ENCODE data around the gene CECR2.
"Not testable (repeated sequence)": the region's sequence is repeated elsewhere in the genome, so short reads cannot be mapped to it uniquely, and the experiment has no call there.

The CECR2 gene

DNA sequence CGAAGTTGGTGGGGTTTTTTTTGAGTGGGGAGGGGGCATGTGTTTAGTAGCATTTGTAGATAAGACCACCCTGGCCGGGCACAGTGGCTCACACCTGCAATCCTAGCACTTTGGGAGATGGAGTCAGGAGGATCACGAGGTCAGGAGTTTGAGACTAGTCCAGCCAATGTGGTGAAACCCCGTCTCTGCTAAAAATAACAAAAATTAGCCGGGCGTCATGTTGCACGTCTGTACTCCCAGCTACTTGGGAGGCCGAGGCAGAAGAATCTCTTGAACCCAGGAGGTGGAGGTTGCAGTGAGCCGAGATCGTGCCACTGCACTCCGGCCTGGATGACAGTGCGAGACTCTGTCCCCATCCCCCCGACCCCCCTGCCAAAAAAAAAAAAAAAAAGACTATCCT lies 34.6 kb downstream of the CECR2 start:
- Histone ChIP-seq H3K4me3 (no peak overlapping the region), H3K4me2 (no peak overlapping the region), H3K9me3 (replicated peaks in 1 of 11) (no peaks in the 10 kb centered on the region), H3K27ac (no peak overlapping the region), H3K4me1 (no peaks in the 10 kb centered on the region; a peak in 1 of 20 replicates), H4K20me1 (no peaks in the 10 kb centered on the region), H3K36me3 (no peaks in the 10 kb centered on the region), H3K9ac (no peak overlapping the region), H3K27me3 (no peaks in the 10 kb centered on the region)
- TF ChIP-seq Cebpa-rat (IDR thresholded peaks at IDR 0.05), result no peak

DNA sequence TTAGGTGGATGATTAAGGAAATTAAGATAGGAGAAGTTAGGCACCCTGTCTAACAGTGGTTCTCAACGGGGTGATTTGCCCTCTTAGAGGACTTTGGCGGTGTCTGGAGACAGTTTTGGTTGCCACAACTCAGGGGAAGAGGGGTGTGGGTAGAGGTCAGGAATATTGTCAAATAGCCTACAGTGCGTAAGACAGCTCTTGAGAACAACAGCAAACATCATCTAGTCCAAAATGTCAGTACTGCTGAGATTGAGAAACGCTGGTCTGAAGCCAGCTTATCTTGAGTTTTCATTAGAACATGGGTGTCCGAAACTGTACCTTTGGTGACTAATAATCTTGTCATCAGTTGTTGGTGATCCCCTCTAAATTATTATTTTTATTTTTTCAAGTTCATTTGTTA lies 38.4 kb downstream of the CECR2 start:
- H4K20me1 ChIP-seq, result no peaks in the 10 kb centered on the region
- no peak overlapping the region for H3K27ac ChIP-seq
- TF ChIP-seq Cebpa-rat (IDR thresholded peaks at IDR 0.05), result no peak

DNA sequence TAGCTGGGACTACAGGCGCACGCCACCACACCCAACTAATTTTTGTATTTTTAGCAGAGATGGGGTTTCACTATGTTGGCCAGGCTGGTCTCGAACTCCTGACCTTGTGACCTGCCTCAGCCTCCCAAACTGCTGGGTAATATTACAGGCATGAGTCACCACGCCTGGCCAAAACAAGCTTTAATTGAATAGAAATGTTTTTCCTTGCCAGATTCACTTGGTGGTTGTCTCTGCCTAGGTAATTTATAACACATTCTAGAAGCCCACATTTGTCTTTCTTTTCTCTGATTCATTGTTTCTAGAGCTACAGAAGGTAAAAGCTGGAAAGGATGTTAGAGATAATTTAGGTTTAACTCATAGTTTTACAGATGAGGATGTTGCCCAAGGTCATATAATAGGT lies 41.3 kb downstream of the CECR2 start:
- Histone ChIP-seq H4K20me1 (no peaks in the 10 kb centered on the region), H3K9ac (no peak overlapping the region), H3K36me3 (no peaks in the 10 kb centered on the region), H3K4me3 (no peak overlapping the region), H3K9me3 (replicated peaks in 1 of 11) (no peaks in the 10 kb centered on the region), H3K27ac (no peak overlapping the region), H3K4me2 (no peak overlapping the region), H3K4me1 (no peaks in the 10 kb centered on the region; a peak in 1 of 20 replicates), H3K27me3 (no peaks in the 10 kb centered on the region)
- TF ChIP-seq Cebpa-rat (IDR thresholded peaks at IDR 0.05), result no peak

More for the DNA sequence above, 38.4 kb downstream of the CECR2 start:
- no peaks in the 10 kb centered on the region for H3K9me3 ChIP-seq (replicated peaks in 1 of 11)
- no peak overlapping the region for H3K4me2 ChIP-seq
- H3K4me3 ChIP-seq, result no peak overlapping the region
- H3K9ac ChIP-seq, result no peak overlapping the region
- H3K4me1 ChIP-seq, result no peaks in the 10 kb centered on the region; a peak in 1 of 20 replicates
- no peaks in the 10 kb centered on the region for H3K27me3 ChIP-seq
- H3K36me3 ChIP-seq, result no peaks in the 10 kb centered on the region

DNA sequence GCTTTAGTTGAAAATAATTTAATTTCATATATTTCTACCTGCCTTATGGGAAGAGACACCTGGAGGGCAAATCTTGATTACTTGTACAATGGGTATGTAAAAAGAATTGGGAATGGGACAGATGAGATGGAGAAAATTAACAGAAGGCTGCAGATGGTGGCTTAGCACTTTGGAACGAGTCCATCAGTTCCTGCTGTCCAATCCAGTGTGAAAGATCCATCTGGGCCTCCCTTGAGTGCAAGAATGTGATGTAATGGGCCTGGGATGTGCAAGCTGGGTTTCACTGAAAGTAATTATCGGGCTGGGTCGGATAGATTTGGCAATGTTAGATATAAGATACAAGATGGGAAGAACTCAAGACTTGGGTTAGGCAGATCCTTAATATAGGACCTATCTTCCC lies 42.0 kb downstream of the CECR2 start:
- Histone ChIP-seq H3K27me3 (no peaks in the 10 kb centered on the region), H3K4me3 (no peak overlapping the region), H3K4me2 (no peak overlapping the region), H3K9me3 (replicated peaks in 1 of 11) (no peaks in the 10 kb centered on the region), H3K36me3 (no peaks in the 10 kb centered on the region), H3K9ac (no peak overlapping the region), H4K20me1 (no peaks in the 10 kb centered on the region), H3K27ac (no peak overlapping the region), H3K4me1 (no peaks in the 10 kb centered on the region; a peak in 1 of 20 replicates)
- no peak for TF ChIP-seq Cebpa-rat (IDR thresholded peaks at IDR 0.05)

DNA sequence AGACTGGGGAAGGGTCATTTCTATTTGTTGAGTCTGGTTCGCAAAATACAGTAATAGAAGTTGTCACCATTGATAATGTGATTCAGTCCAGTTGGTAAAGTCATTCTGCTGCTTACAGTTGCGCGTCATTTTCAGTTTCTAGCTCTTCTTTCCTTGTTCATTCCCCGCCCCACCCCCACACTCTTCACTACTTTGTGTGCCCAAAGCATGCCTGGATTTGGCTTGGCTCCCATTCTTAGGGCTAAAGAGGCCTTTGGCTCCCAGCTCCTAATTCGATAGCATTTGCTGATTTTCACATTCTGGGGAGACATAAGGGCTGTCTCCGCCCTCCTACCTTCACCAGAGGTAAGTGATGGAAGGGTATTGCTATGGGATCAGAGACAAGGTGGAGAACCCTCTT lies 43.0 kb downstream of the CECR2 start:
- TF ChIP-seq Cebpa-rat (IDR thresholded peaks at IDR 0.05), result no peak
- no peaks in the 10 kb centered on the region for H3K4me1 ChIP-seq
- no peak overlapping the region for H3K9ac ChIP-seq

DNA sequence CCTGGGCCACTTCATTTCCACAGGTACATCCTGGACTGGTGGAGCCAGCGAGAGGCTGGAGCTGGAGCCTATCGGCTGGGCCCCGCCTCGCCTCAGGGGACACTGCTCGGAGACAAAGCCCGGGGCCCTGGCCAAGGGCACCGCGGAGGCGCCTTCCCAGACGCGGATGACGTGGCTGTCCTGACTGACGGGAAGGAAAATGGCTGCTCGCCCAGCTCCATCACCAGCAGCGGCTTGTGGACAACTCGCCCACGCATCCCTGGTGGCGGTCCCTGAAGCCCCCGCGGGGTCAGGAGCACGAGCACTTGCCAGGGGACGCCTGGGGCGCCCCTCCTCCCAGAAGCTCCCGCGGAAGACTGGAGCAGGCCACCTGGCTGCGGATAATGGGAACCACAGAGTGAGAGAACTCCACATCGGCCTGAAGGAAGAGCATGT lies 49.6 kb downstream of the CECR2 start:
- Histone ChIP-seq H3K27ac (no peak overlapping the region), H3K4me2 (no peak overlapping the region), H3K27me3 (no peaks in the 10 kb centered on the region), H3K36me3 (no peaks in the 10 kb centered on the region), H3K9me3 (replicated peaks in 1 of 11) (peaks cover 0 to 6% (median 0%) of the 10 kb centered on the region in 11 experiments; a peak in 6 of 22 replicates), H3K9ac (no peak overlapping the region), H4K20me1 (no peaks in the 10 kb centered on the region), H3K4me1 (peaks cover 0 to 6% (median 0%) of the 10 kb centered on the region in 10 experiments; a peak in 2 of 20 replicates), H3K4me3 (no peak overlapping the region)
- TF ChIP-seq Cebpa-rat (IDR thresholded peaks at IDR 0.05), result no peak

More for the DNA sequence above, 43.0 kb downstream of the CECR2 start:
- H3K4me2 ChIP-seq, result no peak overlapping the region
- H3K27ac ChIP-seq, result no peak overlapping the region
- H4K20me1 ChIP-seq, result no peaks in the 10 kb centered on the region
- no peaks in the 10 kb centered on the region for H3K9me3 ChIP-seq (replicated peaks in 1 of 11)
- H3K36me3 ChIP-seq, result no peaks in the 10 kb centered on the region
- no peak overlapping the region for H3K4me3 ChIP-seq
- no peaks in the 10 kb centered on the region for H3K27me3 ChIP-seq

DNA sequence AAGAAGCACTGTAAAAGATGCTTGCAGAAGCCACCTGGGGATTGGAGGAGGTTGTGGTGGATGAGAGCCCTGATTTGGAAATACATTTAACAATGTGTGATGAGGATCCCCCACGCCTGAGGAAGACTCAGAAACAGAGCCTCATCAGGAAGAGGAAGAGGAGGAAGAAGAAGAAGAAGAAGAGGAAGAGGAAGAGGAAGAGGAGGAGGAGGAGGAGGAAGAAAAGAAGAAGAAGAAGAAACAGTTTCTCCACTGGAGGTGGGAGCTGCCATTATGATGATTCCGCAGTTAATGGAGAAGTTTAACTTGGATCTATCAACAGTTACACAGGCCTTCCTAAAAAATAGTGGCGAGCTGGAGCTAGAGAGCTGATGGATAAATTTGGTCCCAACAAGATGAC lies 50.1 kb downstream of the CECR2 start:
- Histone ChIP-seq H3K4me3 (no peak overlapping the region), H3K4me2 (no peak overlapping the region), H4K20me1 (no peaks in the 10 kb centered on the region; a peak in 1 of 22 replicates), H3K27me3 (no peaks in the 10 kb centered on the region), H3K27ac (no peak overlapping the region), H3K36me3 (no peaks in the 10 kb centered on the region), H3K9me3 (replicated peaks in 1 of 11) (peaks cover 0 to 6% (median 0%) of the 10 kb centered on the region in 11 experiments; a peak in 6 of 22 replicates), H3K4me1 (peaks cover 0 to 6% (median 0%) of the 10 kb centered on the region in 10 experiments; a peak in 2 of 20 replicates), H3K9ac (no peak overlapping the region)
- TF ChIP-seq Cebpa-rat (IDR thresholded peaks at IDR 0.05), result no peak

DNA sequence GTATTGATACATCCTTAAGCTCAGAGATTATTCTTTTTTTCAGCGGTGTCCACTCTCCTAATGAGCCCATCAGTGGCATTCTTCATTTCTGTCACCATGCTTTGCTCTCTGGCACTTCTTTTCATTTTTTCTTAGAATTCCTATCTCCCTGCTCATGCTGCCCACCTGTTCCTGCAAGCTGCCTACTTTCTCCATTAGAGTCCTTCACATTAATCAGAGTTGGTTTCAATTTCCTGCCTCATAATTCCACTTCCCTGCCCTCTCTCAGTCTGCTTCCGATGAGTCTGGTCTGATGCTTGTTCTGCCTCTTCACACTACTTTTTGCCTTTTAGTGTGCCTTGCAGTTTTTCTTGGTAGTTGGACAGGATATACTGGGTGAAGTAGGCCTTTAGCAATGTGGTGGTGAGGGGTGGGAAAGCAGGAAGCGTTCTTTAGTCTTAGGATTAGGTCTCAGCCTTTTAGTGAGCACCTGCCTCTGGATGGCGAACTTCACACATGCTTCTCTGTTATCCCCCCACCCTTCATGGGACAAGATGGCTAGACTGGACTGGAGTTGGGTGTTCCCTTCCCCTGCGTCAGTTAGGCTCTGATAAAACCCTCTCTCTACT lies 53.6 kb downstream of the CECR2 start:
- Histone ChIP-seq H3K36me3 (no peaks in the 10 kb centered on the region), H3K9me3 (replicated peaks in 1 of 11) (peaks cover 0 to 12% (median 4%) of the 10 kb centered on the region in 11 experiments; a peak in 9 of 22 replicates), H3K4me2 (no peak overlapping the region), H3K27me3 (no peaks in the 10 kb centered on the region), H3K4me1 (peaks cover 0 to 6% (median 0%) of the 10 kb centered on the region in 10 experiments; a peak in 2 of 20 replicates), H3K27ac (no peak overlapping the region), H3K4me3 (no peak overlapping the region), H3K9ac (no peak overlapping the region), H4K20me1 (no peaks in the 10 kb centered on the region; a peak in 1 of 22 replicates)
- TF ChIP-seq Cebpa-rat (IDR thresholded peaks at IDR 0.05), result no peak

DNA sequence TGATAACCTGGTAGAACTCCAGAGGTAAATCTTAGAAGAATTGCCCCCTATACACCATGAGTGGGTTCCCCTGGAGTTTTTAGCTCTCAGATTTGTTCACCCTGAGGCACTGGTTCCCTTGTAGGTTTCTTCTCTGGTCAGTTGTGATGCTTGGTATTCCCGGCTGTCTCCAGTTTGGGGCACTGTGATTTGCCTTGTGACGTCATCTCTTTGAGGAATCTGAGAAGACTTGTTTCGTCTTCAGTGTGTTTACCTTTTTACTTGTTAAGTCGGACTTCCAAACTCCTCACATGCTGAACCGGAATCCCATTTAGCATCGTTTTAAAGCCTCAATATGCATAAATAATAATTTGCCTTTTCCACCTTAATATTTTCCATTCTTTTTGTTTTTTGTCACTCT lies 54.4 kb downstream of the CECR2 start:
- no peak overlapping the region for H3K4me3 ChIP-seq
- H3K36me3 ChIP-seq, result no peaks in the 10 kb centered on the region
- TF ChIP-seq Cebpa-rat (IDR thresholded peaks at IDR 0.05), result no peak
- no peaks in the 10 kb centered on the region; a peak in 1 of 22 replicates for H4K20me1 ChIP-seq
- H3K4me1 ChIP-seq, result peaks cover 0 to 6% (median 0%) of the 10 kb centered on the region in 10 experiments; a peak in 2 of 20 replicates
- no peaks in the 10 kb centered on the region for H3K27me3 ChIP-seq
- no peak overlapping the region for H3K4me2 ChIP-seq
- no peak overlapping the region for H3K9ac ChIP-seq
- H3K9me3 ChIP-seq (replicated peaks in 1 of 11), result peaks cover 0 to 12% (median 6%) of the 10 kb centered on the region in 11 experiments; a peak in 11 of 22 replicates
- no peak overlapping the region for H3K27ac ChIP-seq

DNA sequence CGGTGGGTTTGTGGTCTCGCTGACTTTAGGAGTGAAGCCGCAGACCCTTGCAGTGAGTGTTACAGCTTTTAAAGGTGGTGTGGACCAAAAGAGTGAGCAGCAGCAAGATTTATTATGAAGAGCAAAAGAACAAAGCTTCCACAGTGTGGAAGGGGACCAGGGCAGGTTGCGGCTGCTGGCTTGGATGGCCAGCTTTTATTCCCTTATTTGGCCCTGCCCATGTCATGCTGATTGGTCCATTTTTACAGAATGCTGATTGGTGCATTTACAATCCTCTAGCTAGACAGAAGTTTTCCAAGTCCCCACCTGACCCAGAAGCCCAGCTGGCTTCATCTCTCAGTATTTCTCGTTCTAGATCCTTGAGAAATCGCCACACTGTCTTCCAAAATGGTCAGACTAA lies 58.3 kb downstream of the CECR2 start:
- H4K20me1 ChIP-seq; H3K36me3 ChIP-seq; H3K9me3 ChIP-seq (replicated peaks in 1 of 11); H3K27me3 ChIP-seq; H3K27ac ChIP-seq; H3K4me2 ChIP-seq; H3K9ac ChIP-seq; H3K4me3 ChIP-seq: not testable (repeated sequence)
- H3K4me1 ChIP-seq, result peaks cover 26 to 35% (median 32%) of the 10 kb centered on the region in 10 experiments

Data from BLaER1 treated with 17β-estradiol and CSF1 and Interleukin-3, amounts not matched to agents 10 nM and 100 nM (cell line).